Endothelial cell of umbilical vein (primary cell): ENCODE data around the gene SWAP70. TPM values are rescaled to one million over a fixed set of nuclear protein-coding genes. Genes with fewer than 3 reads are reported as not detected.

Source experiments
- BruUV-seq: library from RNA; stranded (reverse); fragments of 400-500 nt; replicated peaks from 2 replicates; lab custom pipeline; 2021; lab: Mats Ljungman, UMichigan
- CTCF ChIA-PET: fragments of 300-600, 350-600 bp; sonication (Branson Sonifier 250); formaldehyde crosslinking; loops from one replicate; lab custom pipeline; 2021; ENCODE audit warnings: antibody characterized with exemption, inconsistent platforms; lab: Charles Lee
- POLR2A ChIA-PET: fragments of 300-600, 350-600 bp; sonication (Branson Sonifier 250); formaldehyde crosslinking; loops from one replicate; lab custom pipeline; 2021; ENCODE audit warnings: antibody characterized with exemption, inconsistent platforms; lab: Charles Lee
- DNase-seq: peaks from one replicate; pipeline ENCODE4 v3.0.0-alpha.2; 2011; ENCODE audit warnings: low read depth, low spot score
- FAIRE-seq: peaks from 2 replicates; lab custom pipeline; 2011; peaks lifted over from hg19 to GRCh38; lab: Jason Lieb, UNC
- H2AFZ ChIP-seq: 2 replicates; pipeline ENCODE4 v1.6.0; 2012; ENCODE audit warnings: low read depth, low read length, control low read depth, inconsistent platforms
- H3K27ac ChIP-seq: 2 replicates; pipeline ENCODE4 v1.5.1; 2011; ENCODE audit warnings: low read depth, mild to moderate bottlenecking, control low read depth, low read length, moderate library complexity; ENCODE audit not compliant: insufficient read depth
- H3K27me3 ChIP-seq, 2 experiments: 2 replicates each; pipeline versions ENCODE4 v1.6.0 to v1.6.1; 2011; ENCODE audit warnings: low read length in 2 of 2, mixed read lengths in 1 of 2; ENCODE audit not compliant: control insufficient read depth in 2 of 2, insufficient read depth in 2 of 2
- H3K36me3 ChIP-seq, 2 experiments: 2 replicates in 1 of 2; 3 replicates in 1 of 2; pipeline ENCODE4 v1.5.1; 2011; ENCODE audit warnings: low read length in 2 of 2, mild to moderate bottlenecking in 1 of 2, moderate library complexity in 1 of 2; ENCODE audit not compliant: control insufficient read depth in 2 of 2, insufficient read depth in 2 of 2; ENCODE audit errors: extremely low read depth in 1 of 2
- H3K4me1 ChIP-seq: 3 replicates; pipeline ENCODE4 v1.5.1; 2011; ENCODE audit warnings: mild to moderate bottlenecking, low read length; ENCODE audit not compliant: control insufficient read depth, insufficient read depth; ENCODE audit errors: extremely low read depth
- H3K4me2 ChIP-seq: 2 replicates; pipeline ENCODE4 v1.6.1; 2011; ENCODE audit warnings: low read length, control low read depth, mixed read lengths; ENCODE audit not compliant: insufficient read depth
- H3K4me3 ChIP-seq, 3 experiments: fragments of 200-600 bp in 1 of 3; sonication (generic), shearing (Covaris generic) in 1 of 3; replicated peaks in 1 of 3; 2 replicates each; pipeline ENCODE4 v1.5.1; 2011 to 2016; ENCODE audit warnings: control low read depth in 3 of 3, low read length in 3 of 3, mild to moderate bottlenecking in 2 of 3, inconsistent platforms in 1 of 3, low read depth in 1 of 3, moderate library complexity in 1 of 3; ENCODE audit not compliant: insufficient read depth in 1 of 3
- H3K79me2 ChIP-seq: 2 replicates; pipeline ENCODE4 v1.6.0; 2012; ENCODE audit warnings: low read length, inconsistent platforms; ENCODE audit not compliant: control insufficient read depth, insufficient read depth
- H3K9ac ChIP-seq: replicated peaks from 2 replicates; pipeline ENCODE3; 2011; ENCODE audit warnings: low read length, control low read depth; ENCODE audit not compliant: insufficient read depth; ENCODE audit errors: extremely low read depth
- H3K9me1 ChIP-seq: replicated peaks from 3 replicates; pipeline ENCODE4 v1.6.0; 2011; ENCODE audit warnings: mild to moderate bottlenecking, low read length; ENCODE audit not compliant: control insufficient read depth, insufficient read depth; ENCODE audit errors: extremely low read depth
- H3K9me3 ChIP-seq: replicated peaks from 2 replicates; pipeline ENCODE4 v1.5.1; 2012; ENCODE audit warnings: low read length, inconsistent platforms; ENCODE audit not compliant: control insufficient read depth, insufficient read depth
- H4K20me1 ChIP-seq: replicated peaks from 2 replicates; pipeline ENCODE3; 2011; ENCODE audit warnings: mild to moderate bottlenecking, low read length; ENCODE audit not compliant: control insufficient read depth, insufficient read depth; ENCODE audit errors: extremely low read depth
- CTCF ChIP-seq, 2 donors: IDR thresholded peaks; 1 replicate in 1 of 2; 2 replicates in 1 of 2; pipeline ENCODE4 v1.5.1; 2011; ENCODE audit warnings: low read length in 2 of 2, mild to moderate bottlenecking in 2 of 2, moderate library complexity in 2 of 2, control low read depth in 1 of 2, inconsistent platforms in 1 of 2, low read depth in 1 of 2; ENCODE audit not compliant: insufficient read depth in 1 of 2; ENCODE audit errors: extremely low read depth in 1 of 2
- EZH2 ChIP-seq: IDR thresholded peaks from 2 replicates; pipeline ENCODE4 v1.6.1; 2012; ENCODE audit warnings: borderline replicate concordance, low read depth, mild to moderate bottlenecking, moderate library complexity, low read length, inconsistent platforms; ENCODE audit not compliant: severe bottlenecking
- FOS ChIP-seq: IDR thresholded peaks from 2 replicates; pipeline ENCODE4 v1.6.1; 2011; ENCODE audit warnings: mild to moderate bottlenecking, low read length, moderate library complexity, borderline replicate concordance; ENCODE audit not compliant: insufficient read depth
- GATA2 ChIP-seq: IDR thresholded peaks from 2 replicates; pipeline ENCODE4 v1.7.0; 2011; ENCODE audit warnings: low read depth, mild to moderate bottlenecking, moderate library complexity, mixed read lengths, low read length; ENCODE audit not compliant: insufficient read length, insufficient read depth
- JUN ChIP-seq: IDR thresholded peaks from 2 replicates; pipeline ENCODE4 v1.6.1; 2011; ENCODE audit warnings: borderline replicate concordance, low read depth; ENCODE audit not compliant: insufficient read length, insufficient read depth
- MAX ChIP-seq: IDR thresholded peaks from 2 replicates; pipeline ENCODE4 v1.6.1; 2011; ENCODE audit not compliant: insufficient read depth, insufficient read length
- MYC ChIP-seq: IDR thresholded peaks from one replicate; pipeline ENCODE4 v1.6.1; 2011; ENCODE audit warnings: mild to moderate bottlenecking, low read depth, low read length
- POLR2A ChIP-seq: IDR thresholded peaks from 2 replicates; pipeline ENCODE4 v1.6.1; 2012; ENCODE audit warnings: low read depth, mild to moderate bottlenecking, control low read depth, low read length
- POLR2AphosphoS5 ChIP-seq: IDR thresholded peaks from 2 replicates; pipeline ENCODE4 v1.6.1; 2012; ENCODE audit warnings: low read depth, mild to moderate bottlenecking, control low read depth, low read length, moderate library complexity; ENCODE audit not compliant: insufficient read depth
- dilution Hi-C: fragments of 300-500 bp; cut with MboI; formaldehyde crosslinking; loops from one replicate; pipeline ENCODE4 v1.15.0; 2019; ENCODE audit warnings: low sequenced_read_pairs; ENCODE audit not compliant: extremely low pct_ligation_motif_present
- intact Hi-C: fragments of 100-400 bp; cut with micrococcal nuclease; formaldehyde crosslinking; loops from one replicate; pipeline ENCODE4 v1.10.0; 2022
- polyA plus RNA-seq, 4 experiments: library from polyadenylated mRNA; depleted of rRNA in 3 of 4; stranded (reverse) in 3 of 4; unstranded in 1 of 4; fragments of >200 nt; gene quantifications; 2 replicates each; pipeline versions ENCODE4 v1.2.1 to v1.2.3, GENCODE V29; 2011 to 2012; ENCODE audit warnings: missing spikeins in 1 of 4
- total RNA-seq: library from RNA; stranded (reverse); gene quantifications from 2 replicates; pipeline ENCODE4 v1.2.3, GENCODE V29; 2021

The SWAP70 gene
- total and polyA plus RNA-seq, 2 donors (not counting 3 experiments of a cell fraction or from before 2014, with no cell fraction given): 52.5 to 165 TPM

- TF ChIP-seq JUN (no peak), CTCF (IDR thresholded peaks at IDR 0.05; ENCODE audit: extremely low read depth in 1 of 2, insufficient read depth in 1 of 2, low read depth in 1 of 2, low read length in 2 of 2) (no peak), FOS (no peak), GATA2 (no peak), POLR2A (no peak), MAX (no peak), MYC (no peak), POLR2AphosphoS5 (no peak), EZH2 (no peak)
- DNase-seq (no peak), FAIRE-seq (peak; percentile 4)
- H2AFZ ChIP-seq: no peak overlapping the region
- no peaks in the 10 kb centered on the region for H3K4me1 ChIP-seq
- no peaks in the 10 kb centered on the region for H3K9me3 ChIP-seq
- intact Hi-C loops: no loop called here
- no peaks in the 10 kb centered on the region for H3K9me1 ChIP-seq
- POLR2A ChIA-PET: no interaction called here
- no peak overlapping the region for H3K27ac ChIP-seq
- H3K79me2 ChIP-seq: peaks cover 43% of the 10 kb centered on the region
- no TSS peak for BruUV-seq
- H3K36me3 ChIP-seq: peaks cover 36 to 38% of the 10 kb centered on the region in 2 experiments
- no peaks in the 10 kb centered on the region for H4K20me1 ChIP-seq
- no peak overlapping the region for H3K4me3 ChIP-seq
- CTCF ChIA-PET: interaction anchor here (1.5 to 3.8 kb wide), 5 partner anchors 9 to 122 kb away, joined by 4 to 22 read pairs (median 11); partner anchors contain the start of gene SWAP70
- H3K9ac ChIP-seq: no peak overlapping the region
- dilution Hi-C loops: loop anchor here (25.0 kb wide), 1 partner anchor 124 kb away; no protein-coding TSS in a partner anchor
- H3K4me2 ChIP-seq: no peak overlapping the region
- no peaks in the 10 kb centered on the region for H3K27me3 ChIP-seq
Observed at GRCh38 chr11:9735919-9736318, 72.0 kb downstream of the SWAP70 start.
